Stimulated activated CD4-positive, alpha-beta T cell treated with anti-CD3 and anti-CD28 coated beads, Interleukin-1b, Interleukin-23, amount 100 ng/mL, for 4 hours (primary cell): ENCODE results near the gene AKR1C4.
"Not testable (repeated sequence)": the region's sequence is repeated elsewhere in the genome, so short reads cannot be mapped to it uniquely, and the experiment has no call there.

Source experiments
- DNase-seq, 2 donors: peaks; one replicate each; pipeline ENCODE4 v3.0.0-alpha.2; 2020; ENCODE audit warnings: low read depth in 2 of 2

Gene AKR1C4

GRCh38 chr10:5206799-5207198 is 10.2 kb downstream of the AKR1C4 start:
- no peak for DNase-seq

- not testable (repeated sequence) for DNase-seq
Observed at GRCh38 chr10:5209776-5210175, 13.1 kb downstream of the AKR1C4 start.

GRCh38 chr10:5210261-5210660 is 13.6 kb downstream of the AKR1C4 start:
- not testable (repeated sequence) for DNase-seq

- DNase-seq = no peak
Observed at GRCh38 chr10:5211696-5212536, 15.3 kb downstream of the AKR1C4 start.

- no peak for DNase-seq
Observed at GRCh38 chr10:5216801-5217200, 20.2 kb downstream of the AKR1C4 start.

GRCh38 chr10:5219262-5219661 is 22.6 kb downstream of the AKR1C4 start:
- DNase-seq = no peak

GRCh38 chr10:5222942-5223341 is 26.3 kb downstream of the AKR1C4 start:
- not testable (repeated sequence) for DNase-seq

- no peak for DNase-seq
Observed at GRCh38 chr10:5229019-5229418, 32.4 kb downstream of the AKR1C4 start.

GRCh38 chr10:5233324-5233723 is 36.7 kb downstream of the AKR1C4 start:
- DNase-seq = no peak

- no peak for DNase-seq
Observed at GRCh38 chr10:5234106-5234860, 37.6 kb downstream of the AKR1C4 start.

- DNase-seq = not testable (repeated sequence)
Observed at GRCh38 chr10:5237541-5237940, 40.9 kb downstream of the AKR1C4 start.

- no peak for DNase-seq
Observed at GRCh38 chr10:5242585-5242984, 45.9 kb downstream of the AKR1C4 start.

GRCh38 chr10:5243521-5243987 is 46.9 kb downstream of the AKR1C4 start:
- no peak for DNase-seq

GRCh38 chr10:5252177-5253037 is 55.8 kb downstream of the AKR1C4 start:
- DNase-seq = no peak

GRCh38 chr10:5254488-5254887 is 57.9 kb downstream of the AKR1C4 start:
- DNase-seq = no peak

GRCh38 chr10:5257768-5258167 is 61.1 kb downstream of the AKR1C4 start:
- not testable (repeated sequence) for DNase-seq

- DNase-seq = no peak
Observed at GRCh38 chr10:5259132-5259951, 62.7 kb downstream of the AKR1C4 start.

GRCh38 chr10:5259952-5260578 is 63.4 kb downstream of the AKR1C4 start:
- no peak for DNase-seq

GRCh38 chr10:5260828-5261227 is 64.2 kb downstream of the AKR1C4 start:
- DNase-seq = no peak

- DNase-seq = no peak
Observed at GRCh38 chr10:5265139-5265538, 68.5 kb downstream of the AKR1C4 start.

GRCh38 chr10:5266351-5266750 is 69.7 kb downstream of the AKR1C4 start:
- no peak for DNase-seq
